Gastrocnemius medialis (tissue), 4 donors: ENCODE data around the gene ZNF541. TPM values are rescaled to one million over a fixed set of nuclear protein-coding genes. Genes with fewer than 3 reads are reported as not detected.

ENCODE experiments used
- ATAC-seq, 2 donors: fragments of 150-250 bp; one replicate each; pipeline ENCODE4 v1.9.1; 2016
- DNase-seq, 2 donors: peaks; one replicate each; pipeline ENCODE4 v3.0.0-alpha.2; 2019
- H3K27ac ChIP-seq, 4 donors: fragments of 200-600 bp; sonication (generic); 1 replicate in 1 of 4; 2 replicates in 3 of 4; pipeline ENCODE4 v1.5.1; 2016 to 2018; ENCODE audit warnings: mild to moderate bottlenecking in 2 of 4, moderate library complexity in 1 of 4
- H3K27me3 ChIP-seq, 3 donors: fragments of 200-600 bp; sonication (generic) in 2 of 3; 1 replicate in 1 of 3; 2 replicates in 2 of 3; pipeline versions ENCODE4 v1.5.1 to v1.6.0; 2016 to 2019; ENCODE audit warnings: mild to moderate bottlenecking in 1 of 3, moderate library complexity in 1 of 3
- H3K36me3 ChIP-seq, 2 donors: fragments of 200-600 bp; sonication (generic) in 1 of 2; one replicate each; pipeline ENCODE4 v1.5.1; 2017 to 2018
- H3K4me1 ChIP-seq, 2 donors: fragments of 200-600 bp; sonication (generic) in 1 of 2; one replicate each; pipeline ENCODE4 v1.5.1; 2016 to 2017; ENCODE audit warnings: mild to moderate bottlenecking in 2 of 2
- H3K4me3 ChIP-seq, 4 donors: fragments of 200-600 bp; sonication (generic) in 3 of 4; 1 replicate in 1 of 4; 2 replicates in 3 of 4; pipeline ENCODE4 v1.5.1; 2016 to 2019; ENCODE audit warnings: mild to moderate bottlenecking in 2 of 4
- H3K9me3 ChIP-seq, 3 donors: fragments of 200-600 bp; sonication (generic) in 2 of 3; 1 replicate in 1 of 3; 2 replicates in 2 of 3; pipeline ENCODE4 v1.5.1; 2016 to 2019
- POLR2A ChIP-seq, 2 donors: fragments of 450-650 bp; IDR thresholded peaks; one replicate each; pipeline ENCODE4 v1.6.1; 2017; ENCODE audit warnings: antibody characterized with exemption in 2 of 2, mild to moderate bottlenecking in 2 of 2, moderate library complexity in 2 of 2
- in situ Hi-C, 4 donors: fragments of 200-750 bp; cut with MboI; loops; one replicate each; pipeline versions ENCODE4 v1.15.0 to v1.8.0; 2017; ENCODE audit warnings: low sequenced_read_pairs in 4 of 4
- intact Hi-C: fragments of 100-400 bp; cut with DNase I; formaldehyde crosslinking; loops from one replicate; pipeline ENCODE4 v1.15.1; 2023; ENCODE audit warnings: low total_unique reads
- total RNA-seq, 4 donors: library from RNA; depleted of rRNA; stranded (reverse); fragments of >200 nt; gene quantifications; one replicate each; pipeline versions ENCODE4 v1.1.0 to v1.2.3, GENCODE V29; 2016
- TF ChIP-seq, protein P1 (sequence below), 5 experiments: fragments of 450-650 bp in 3 of 5; fragments of 200-600 bp in 2 of 5; sonication (generic) in 2 of 5; IDR thresholded peaks in 4 of 5; conservative IDR thresholded peaks in 1 of 5; 1 replicate in 4 of 5; 2 replicates in 1 of 5; pipeline ENCODE4 v1.5.1; 2016 to 2019; ENCODE audit warnings: antibody characterized with exemption in 5 of 5, mild to moderate bottlenecking in 3 of 5, moderate library complexity in 3 of 5

ZNF541 gene
- total RNA-seq, 4 donors from 2014 or later = not detected

- intact Hi-C loops = no loop called here
Measured at GRCh38 chr19:47523473-47523872, 49.5 kb downstream of the ZNF541 start.

More at GRCh38 chr19:47523473-47523872, 49.5 kb downstream of the ZNF541 start:
- ATAC-seq = no peak
- no peak overlapping the region for H3K4me3 ChIP-seq
- in situ Hi-C loops = loop anchor here in 2 of 4 donors (5.0 to 10.0 kb wide), 2 partner anchors 71 to 86 kb away; no protein-coding TSS in a partner anchor
- H3K4me1 ChIP-seq = peaks cover 6 to 9% of the 10 kb centered on the region in 2 donors
- DNase-seq = no peak
- H3K27me3 ChIP-seq = no peaks in the 10 kb centered on the region
- no peaks in the 10 kb centered on the region for H3K36me3 ChIP-seq
- no peak overlapping the region for H3K27ac ChIP-seq
- H3K9me3 ChIP-seq = no peaks in the 10 kb centered on the region
- TF ChIP-seq POLR2A (IDR thresholded peaks at IDR 0.05) = no peak
- TF ChIP-seq, protein P1, sequence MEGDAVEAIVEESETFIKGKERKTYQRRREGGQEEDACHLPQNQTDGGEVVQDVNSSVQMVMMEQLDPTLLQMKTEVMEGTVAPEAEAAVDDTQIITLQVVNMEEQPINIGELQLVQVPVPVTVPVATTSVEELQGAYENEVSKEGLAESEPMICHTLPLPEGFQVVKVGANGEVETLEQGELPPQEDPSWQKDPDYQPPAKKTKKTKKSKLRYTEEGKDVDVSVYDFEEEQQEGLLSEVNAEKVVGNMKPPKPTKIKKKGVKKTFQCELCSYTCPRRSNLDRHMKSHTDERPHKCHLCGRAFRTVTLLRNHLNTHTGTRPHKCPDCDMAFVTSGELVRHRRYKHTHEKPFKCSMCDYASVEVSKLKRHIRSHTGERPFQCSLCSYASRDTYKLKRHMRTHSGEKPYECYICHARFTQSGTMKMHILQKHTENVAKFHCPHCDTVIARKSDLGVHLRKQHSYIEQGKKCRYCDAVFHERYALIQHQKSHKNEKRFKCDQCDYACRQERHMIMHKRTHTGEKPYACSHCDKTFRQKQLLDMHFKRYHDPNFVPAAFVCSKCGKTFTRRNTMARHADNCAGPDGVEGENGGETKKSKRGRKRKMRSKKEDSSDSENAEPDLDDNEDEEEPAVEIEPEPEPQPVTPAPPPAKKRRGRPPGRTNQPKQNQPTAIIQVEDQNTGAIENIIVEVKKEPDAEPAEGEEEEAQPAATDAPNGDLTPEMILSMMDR (IDR thresholded peaks at IDR 0.05 in 4 of 5, conservative IDR thresholded peaks at IDR 0.05 in 1 of 5) = no peak

Other genes starting within 250 kb of the ZNF541 start
- under 1 TPM; 0.15 to 0.97 (median 0.32) TPM for gene C5AR2, start 241.0 kb downstream of the ZNF541 start, total RNA-seq
- 10 to 100 TPM; 14.3 to 19.3 (median 14.7) TPM for gene DHX34, start 223.8 kb downstream of the ZNF541 start, total RNA-seq
- gene MEIS3, start 153.6 kb downstream of the ZNF541 start, total RNA-seq = 1 to 10 TPM in 3 of 4 donors, under 1 TPM in 1; 0.24 to 5.4 (median 2.2) TPM
- gene SLC8A2, start 101.3 kb downstream of the ZNF541 start, total RNA-seq = not detected
- gene KPTN, start 88.9 kb downstream of the ZNF541 start, total RNA-seq = 1 to 10 TPM in 3 of 4 donors, under 1 TPM in 1; 0.91 to 6.4 (median 3.9) TPM
- 100 to 1,000 TPM; 127 to 272 (median 212) TPM for gene NAPA, start 58.1 kb downstream of the ZNF541 start, total RNA-seq
- gene BICRA, start 36.0 kb upstream of the ZNF541 start, total RNA-seq = 10 to 100 TPM in 3 of 4 donors, 1 to 10 TPM in 1; 8.4 to 35.2 (median 28.7) TPM
- 10 to 100 TPM; 10.9 to 46.6 (median 33.8) TPM for gene EHD2, start 140.3 kb upstream of the ZNF541 start, total RNA-seq
- 100 to 1,000 TPM; 141 to 262 (median 150) TPM for gene NOP53, start 172.4 kb upstream of the ZNF541 start, total RNA-seq
- 1,000 to 10,000 TPM in 3 of 4 donors, 100 to 1,000 TPM in 1; 730 to 1,512 (median 1,402) TPM for gene SELENOW, start 205.6 kb upstream of the ZNF541 start, total RNA-seq
- gene TPRX1, start 231.4 kb upstream of the ZNF541 start, total RNA-seq = not detected
- not detected for gene CRX, start 248.8 kb upstream of the ZNF541 start, total RNA-seq